ENCODE measurements around the gene RBP5. TPM values are rescaled to one million over a fixed set of nuclear protein-coding genes. Genes with fewer than 3 reads are reported as not detected.

RBP5 gene
- total RNA-seq, 1 experiment from 2014 or later = not detected

GRCh38 chr12:7131502-7131866, 2.8 kb upstream of the RBP5 start:
- Histone ChIP-seq H3K4me3 (no peak overlapping the region), H3K9me3 (no peaks in the 10 kb centered on the region), H3K27me3 (peaks cover 15% of the 10 kb centered on the region), H3K36me3 (no peaks in the 10 kb centered on the region)
- no peak for DNase-seq

- H3K4me3 ChIP-seq = no peak overlapping the region
- H3K27me3 ChIP-seq = peaks cover 15% of the 10 kb centered on the region
- no peaks in the 10 kb centered on the region for H3K9me3 ChIP-seq
- H3K36me3 ChIP-seq = no peaks in the 10 kb centered on the region
- DNase-seq = no peak
Measured at GRCh38 chr12:7130701-7131501, 2.2 kb upstream of the RBP5 start.

- Histone ChIP-seq H3K27me3 (peaks cover 15% of the 10 kb centered on the region), H3K4me3 (peak within 1 kb of the TSS; percentile 24), H3K9me3 (no peaks in the 10 kb centered on the region), H3K36me3 (no peaks in the 10 kb centered on the region)
- peak; percentile 28 for DNase-seq
Measured at GRCh38 chr12:7129872-7130691, 1.4 kb upstream of the RBP5 start, which contains the start of gene CLSTN3. Gene CLSTN3, plus strand, starts transcription at chr12:7130371. Its CDS starts 278 bp downstream, at chr12:7130649.

- peaks cover 15% of the 10 kb centered on the region for H3K27me3 ChIP-seq
- peak overlapping the region; percentile 24 for H3K4me3 ChIP-seq
- H3K9me3 ChIP-seq = no peaks in the 10 kb centered on the region
- no peaks in the 10 kb centered on the region for H3K36me3 ChIP-seq
- DNase-seq = no peak
Measured at GRCh38 chr12:7129287-7129871, 690 bp upstream of the RBP5 start.

- no peaks in the 10 kb centered on the region for H3K9me3 ChIP-seq
- no peak for DNase-seq
Measured at GRCh38 chr12:7127916-7128626, 618 bp downstream of the RBP5 start.

GRCh38 chr12:7125632-7126227, 3.0 kb downstream of the RBP5 start:
- no peaks in the 10 kb centered on the region for H3K36me3 ChIP-seq
- no peak overlapping the region for H3K4me3 ChIP-seq
- H3K27me3 ChIP-seq = peaks cover 10% of the 10 kb centered on the region
- no peak for DNase-seq
- no peaks in the 10 kb centered on the region for H3K9me3 ChIP-seq

More at GRCh38 chr12:7127916-7128626, 618 bp downstream of the RBP5 start:
- Histone ChIP-seq H3K27me3 (peaks cover 15% of the 10 kb centered on the region), H3K36me3 (no peaks in the 10 kb centered on the region), H3K4me3 (no peak overlapping the region)

GRCh38 chr12:7123806-7124522, 4.7 kb downstream of the RBP5 start:
- H3K27me3 ChIP-seq = no peaks in the 10 kb centered on the region
- DNase-seq = no peak
- no peaks in the 10 kb centered on the region for H3K36me3 ChIP-seq
- H3K4me3 ChIP-seq = no peak overlapping the region
- H3K9me3 ChIP-seq = no peaks in the 10 kb centered on the region

- Histone ChIP-seq H3K9me3 (no peaks in the 10 kb centered on the region), H3K4me3 (no peak overlapping the region), H3K27me3 (0 out of 2 replicates have a peak, but pooled peaks cover 1% of the 10 kb centered on the region), H3K36me3 (no peaks in the 10 kb centered on the region)
- no peak for DNase-seq
Measured at GRCh38 chr12:7122811-7123769, 5.6 kb downstream of the RBP5 start.

- Histone ChIP-seq H3K27me3 (0 out of 2 replicates have a peak, but pooled peaks cover 3% of the 10 kb centered on the region), H3K9me3 (no peaks in the 10 kb centered on the region), H3K36me3 (no peaks in the 10 kb centered on the region), H3K4me3 (no peak overlapping the region)
- DNase-seq = no peak
Measured at GRCh38 chr12:7121324-7121723, 7.4 kb downstream of the RBP5 start.

- Histone ChIP-seq H3K4me3 (no peak overlapping the region), H3K27me3 (0 out of 2 replicates have a peak, but pooled peaks cover 3% of the 10 kb centered on the region), H3K9me3 (no peaks in the 10 kb centered on the region), H3K36me3 (no peaks in the 10 kb centered on the region)
- no peak for DNase-seq
Measured at GRCh38 chr12:7120166-7120565, 8.5 kb downstream of the RBP5 start.

GRCh38 chr12:7118881-7119280, 9.8 kb downstream of the RBP5 start:
- no peaks in the 10 kb centered on the region for H3K9me3 ChIP-seq
- 0 out of 2 replicates have a peak, but pooled peaks cover 3% of the 10 kb centered on the region for H3K27me3 ChIP-seq
- H3K36me3 ChIP-seq = no peaks in the 10 kb centered on the region
- H3K4me3 ChIP-seq = no peak overlapping the region
- DNase-seq = no peak

GRCh38 chr12:7117670-7118069, 11.0 kb downstream of the RBP5 start:
- Histone ChIP-seq H3K4me3 (no peak overlapping the region), H3K9me3 (no peaks in the 10 kb centered on the region), H3K27me3 (0 out of 2 replicates have a peak, but pooled peaks cover 3% of the 10 kb centered on the region), H3K36me3 (no peaks in the 10 kb centered on the region)
- no peak for DNase-seq

GRCh38 chr12:7116916-7117315, 11.8 kb downstream of the RBP5 start:
- 0 out of 2 replicates have a peak, but pooled peaks cover 3% of the 10 kb centered on the region for H3K27me3 ChIP-seq
- H3K36me3 ChIP-seq = no peaks in the 10 kb centered on the region
- H3K4me3 ChIP-seq = no peak overlapping the region
- no peaks in the 10 kb centered on the region for H3K9me3 ChIP-seq
- DNase-seq = no peak

GRCh38 chr12:7116196-7116595, 12.5 kb downstream of the RBP5 start:
- no peak for DNase-seq
- H3K36me3 ChIP-seq = no peaks in the 10 kb centered on the region
- 0 out of 2 replicates have a peak, but pooled peaks cover 3% of the 10 kb centered on the region for H3K27me3 ChIP-seq
- no peak overlapping the region for H3K4me3 ChIP-seq
- no peaks in the 10 kb centered on the region for H3K9me3 ChIP-seq

All from MG63 (cell line).